ENCODE results near the gene CD101. TPM values are rescaled to one million over a fixed set of nuclear protein-coding genes. Genes with fewer than 3 reads are reported as not detected.

Gene CD101
- total RNA-seq, 6 experiments from 2014 or later: not detected

- H3K36me3 Mint-ChIP-seq (ENCODE audit: low read depth): no peaks in the 10 kb centered on the region
- DNase-seq: no peak
- H3K27me3 Mint-ChIP-seq (ENCODE audit: insufficient read depth): peaks cover 12% of the 10 kb centered on the region
- H3K27ac Mint-ChIP-seq: no peak overlapping the region
- H3K9me3 Mint-ChIP-seq: no peaks in the 10 kb centered on the region
- TF ChIP-seq, protein P1, sequence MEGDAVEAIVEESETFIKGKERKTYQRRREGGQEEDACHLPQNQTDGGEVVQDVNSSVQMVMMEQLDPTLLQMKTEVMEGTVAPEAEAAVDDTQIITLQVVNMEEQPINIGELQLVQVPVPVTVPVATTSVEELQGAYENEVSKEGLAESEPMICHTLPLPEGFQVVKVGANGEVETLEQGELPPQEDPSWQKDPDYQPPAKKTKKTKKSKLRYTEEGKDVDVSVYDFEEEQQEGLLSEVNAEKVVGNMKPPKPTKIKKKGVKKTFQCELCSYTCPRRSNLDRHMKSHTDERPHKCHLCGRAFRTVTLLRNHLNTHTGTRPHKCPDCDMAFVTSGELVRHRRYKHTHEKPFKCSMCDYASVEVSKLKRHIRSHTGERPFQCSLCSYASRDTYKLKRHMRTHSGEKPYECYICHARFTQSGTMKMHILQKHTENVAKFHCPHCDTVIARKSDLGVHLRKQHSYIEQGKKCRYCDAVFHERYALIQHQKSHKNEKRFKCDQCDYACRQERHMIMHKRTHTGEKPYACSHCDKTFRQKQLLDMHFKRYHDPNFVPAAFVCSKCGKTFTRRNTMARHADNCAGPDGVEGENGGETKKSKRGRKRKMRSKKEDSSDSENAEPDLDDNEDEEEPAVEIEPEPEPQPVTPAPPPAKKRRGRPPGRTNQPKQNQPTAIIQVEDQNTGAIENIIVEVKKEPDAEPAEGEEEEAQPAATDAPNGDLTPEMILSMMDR (IDR thresholded peaks at IDR 0.05): no peak
- no peaks in the 10 kb centered on the region for H3K4me1 Mint-ChIP-seq (ENCODE audit: low read depth)
- no peak overlapping the region for H3K4me3 Mint-ChIP-seq
These were observed 34.5 kb downstream of the CD101 start for GRCh38 chr1:117036018-117036461.

- H3K27me3 Mint-ChIP-seq (ENCODE audit: insufficient read depth): peaks cover 7% of the 10 kb centered on the region
- DNase-seq: no peak
- H3K27ac Mint-ChIP-seq: no peak overlapping the region
- no peak overlapping the region for H3K4me3 Mint-ChIP-seq
- no peaks in the 10 kb centered on the region for H3K4me1 Mint-ChIP-seq (ENCODE audit: low read depth)
- H3K36me3 Mint-ChIP-seq (ENCODE audit: low read depth): no peaks in the 10 kb centered on the region
- TF ChIP-seq, protein P1 (IDR thresholded peaks at IDR 0.05): no peak
- no peaks in the 10 kb centered on the region for H3K9me3 Mint-ChIP-seq
These were observed 36.2 kb downstream of the CD101 start for GRCh38 chr1:117037802-117038201.

DNA sequence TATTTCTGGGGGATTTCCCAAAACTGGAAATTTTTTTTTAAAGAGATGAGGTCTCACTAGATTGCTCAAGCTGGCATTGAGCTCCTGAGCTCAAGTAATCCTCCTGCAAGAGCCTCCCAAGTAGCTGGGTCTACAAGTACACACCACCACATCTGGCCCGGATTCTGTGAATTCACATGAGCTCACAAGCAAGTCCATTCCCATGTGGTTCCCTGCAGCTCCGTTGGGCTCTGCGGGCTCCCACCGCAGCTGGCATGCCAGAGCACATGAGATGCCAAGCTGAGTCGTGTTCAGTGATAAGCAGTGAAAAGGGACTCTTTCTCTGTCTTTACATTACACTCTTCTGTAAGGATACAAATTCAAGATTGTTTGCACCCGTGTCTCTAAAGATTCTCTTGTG lies 36.7 kb downstream of the CD101 start:
- Mint-ChIP-seq H3K36me3 (ENCODE audit: low read depth) (no peaks in the 10 kb centered on the region), H3K4me1 (ENCODE audit: low read depth) (no peaks in the 10 kb centered on the region), H3K27me3 (ENCODE audit: insufficient read depth) (peaks cover 4% of the 10 kb centered on the region), H3K4me3 (no peak overlapping the region), H3K9me3 (no peaks in the 10 kb centered on the region), H3K27ac (no peak overlapping the region)
- no peak for DNase-seq
- TF ChIP-seq, protein P1 (IDR thresholded peaks at IDR 0.05): no peak

DNA sequence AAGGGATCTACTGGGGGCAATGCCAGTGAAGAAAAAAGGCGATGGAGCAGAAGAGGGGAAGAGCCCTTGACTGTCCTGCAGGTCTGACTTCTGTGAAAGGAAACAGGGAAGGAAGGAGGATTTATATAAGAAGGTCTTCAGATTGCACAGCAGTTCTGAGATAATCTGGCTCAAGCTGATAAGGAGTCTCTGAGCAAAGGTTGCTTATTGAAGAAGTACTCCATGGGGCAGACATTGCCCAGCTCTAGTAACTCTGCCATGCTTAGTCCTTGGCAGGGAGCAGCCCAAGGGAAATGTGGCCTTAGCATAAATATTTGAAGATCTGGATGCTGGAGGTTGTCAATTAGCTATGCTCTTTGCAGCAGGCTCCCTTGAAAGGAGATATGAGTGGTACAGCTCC lies 42.7 kb downstream of the CD101 start:
- no peaks in the 10 kb centered on the region for H3K4me1 Mint-ChIP-seq (ENCODE audit: low read depth)
- H3K27ac Mint-ChIP-seq: no peak overlapping the region

GRCh38 chr1:117045644-117046043 lies 44.1 kb downstream of the CD101 start:
- Mint-ChIP-seq H3K27me3 (ENCODE audit: insufficient read depth) (peaks cover 9% of the 10 kb centered on the region), H3K4me1 (ENCODE audit: low read depth) (no peaks in the 10 kb centered on the region), H3K9me3 (no peaks in the 10 kb centered on the region), H3K4me3 (no peak overlapping the region), H3K36me3 (ENCODE audit: low read depth) (no peaks in the 10 kb centered on the region), H3K27ac (no peak overlapping the region)
- DNase-seq: no peak
- TF ChIP-seq, protein P1 (IDR thresholded peaks at IDR 0.05): no peak

More for the DNA sequence above, 42.7 kb downstream of the CD101 start:
- TF ChIP-seq, protein P1 (IDR thresholded peaks at IDR 0.05): no peak
- Mint-ChIP-seq H3K36me3 (ENCODE audit: low read depth) (no peaks in the 10 kb centered on the region), H3K27me3 (ENCODE audit: insufficient read depth) (peaks cover 9% of the 10 kb centered on the region), H3K4me3 (no peak overlapping the region), H3K9me3 (no peaks in the 10 kb centered on the region)
- DNase-seq: no peak

GRCh38 chr1:117046781-117047180 lies 45.2 kb downstream of the CD101 start:
- no peaks in the 10 kb centered on the region for H3K9me3 Mint-ChIP-seq
- no peaks in the 10 kb centered on the region for H3K36me3 Mint-ChIP-seq (ENCODE audit: low read depth)
- TF ChIP-seq, protein P1 (IDR thresholded peaks at IDR 0.05): no peak
- H3K4me1 Mint-ChIP-seq (ENCODE audit: low read depth): no peaks in the 10 kb centered on the region
- DNase-seq: no peak
- H3K27me3 Mint-ChIP-seq (ENCODE audit: insufficient read depth): peaks cover 9% of the 10 kb centered on the region
- no peak overlapping the region for H3K4me3 Mint-ChIP-seq
- no peak overlapping the region for H3K27ac Mint-ChIP-seq

All from HFFc6 (cell line).